HG02588 (cell line): ENCODE results near the gene VPS8.

Source experiments
- ATAC-seq: cut with Tn5 transposase; IDR thresholded peaks from one replicate; pipeline ENCODE4 v1.9.1; 2021; ENCODE audit warnings: mild to moderate bottlenecking, moderate library complexity; ENCODE audit not compliant: unreplicated experiment

The VPS8 gene

GRCh38 chr3:184784731-184785500, 27.1 kb upstream of the VPS8 start:
- ATAC-seq, result no peak

- ATAC-seq, result no peak
These were observed 26.1 kb upstream of the VPS8 start for GRCh38 chr3:184785890-184786279.

DNA sequence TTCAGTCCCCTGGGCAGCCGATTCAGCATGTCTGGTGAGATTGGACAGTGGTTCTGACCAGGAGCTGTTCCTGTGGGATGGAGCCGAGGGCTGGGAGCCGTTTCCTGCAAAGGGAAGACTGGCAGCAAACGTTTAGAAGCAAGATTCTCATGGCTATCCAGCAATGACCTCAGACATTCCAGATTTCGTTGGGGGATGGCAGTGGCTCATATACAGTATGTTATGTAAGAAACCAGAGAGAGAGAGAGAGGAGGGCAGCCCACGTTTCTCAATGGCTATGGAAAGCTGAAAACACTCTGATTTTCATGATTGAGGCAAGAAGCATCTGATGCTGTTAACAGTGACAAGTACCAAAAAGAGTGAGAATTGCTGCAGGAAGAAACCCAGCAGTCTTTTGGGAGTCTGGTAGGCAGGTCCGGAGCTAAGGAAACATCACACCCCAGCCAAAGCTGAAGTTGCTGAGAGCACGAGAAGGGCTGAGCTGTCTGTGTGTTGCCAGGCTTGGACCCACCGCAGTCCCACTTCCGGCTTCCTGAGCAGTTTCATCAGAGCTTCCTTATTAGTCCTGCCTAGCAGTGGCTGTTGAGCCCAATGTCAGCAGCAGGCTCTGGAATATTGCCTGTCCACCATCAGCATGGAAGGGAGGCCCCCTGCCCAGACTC, 25.6 kb upstream of the VPS8 start:
- ATAC-seq, result no peak

DNA sequence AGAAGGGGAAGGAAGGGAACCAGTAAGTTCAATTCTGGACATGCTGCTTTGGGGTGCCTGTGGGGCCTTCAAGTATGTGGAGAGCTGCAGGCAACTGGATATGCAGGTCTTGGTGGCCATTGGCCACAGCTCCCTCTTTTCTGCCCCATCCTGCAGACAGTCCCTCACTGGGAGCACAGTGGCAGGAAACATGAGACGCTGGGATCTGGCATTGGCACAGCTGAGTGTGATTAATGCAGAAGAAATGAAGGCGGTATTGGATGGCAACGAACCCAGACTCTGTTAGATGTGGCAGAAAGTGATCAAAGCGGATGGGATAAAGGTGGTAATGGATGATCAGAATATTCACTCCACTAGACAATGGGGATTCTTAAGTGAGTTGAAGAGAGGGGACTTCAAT, 23.2 kb upstream of the VPS8 start:
- ATAC-seq, result no peak

- no peak for ATAC-seq
These were observed 22.5 kb upstream of the VPS8 start for GRCh38 chr3:184789314-184789998.

DNA sequence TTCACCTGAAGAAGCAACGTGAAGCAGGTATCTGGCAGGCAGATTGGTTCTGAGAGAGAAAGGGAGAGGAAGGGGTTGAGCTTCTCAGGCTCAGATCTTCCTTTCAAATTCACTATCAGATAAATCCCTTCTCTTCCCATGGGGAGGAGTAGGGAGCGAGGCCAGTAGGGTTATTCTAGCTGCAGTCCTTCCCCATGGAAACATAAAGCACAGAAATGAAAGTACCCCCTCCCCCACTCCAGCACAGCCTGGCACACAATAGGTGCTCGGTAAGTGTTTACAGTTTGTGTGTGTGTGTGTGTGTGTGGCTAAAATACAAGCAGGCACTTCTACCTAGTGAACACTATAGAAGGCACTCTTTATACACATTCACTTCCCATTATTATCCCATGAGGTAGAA, 20.8 kb upstream of the VPS8 start:
- ATAC-seq, result no peak

GRCh38 chr3:184795522-184796190, 16.3 kb upstream of the VPS8 start:
- no peak for ATAC-seq

- ATAC-seq, result no peak
These were observed 15.4 kb upstream of the VPS8 start for GRCh38 chr3:184796551-184796950.

DNA sequence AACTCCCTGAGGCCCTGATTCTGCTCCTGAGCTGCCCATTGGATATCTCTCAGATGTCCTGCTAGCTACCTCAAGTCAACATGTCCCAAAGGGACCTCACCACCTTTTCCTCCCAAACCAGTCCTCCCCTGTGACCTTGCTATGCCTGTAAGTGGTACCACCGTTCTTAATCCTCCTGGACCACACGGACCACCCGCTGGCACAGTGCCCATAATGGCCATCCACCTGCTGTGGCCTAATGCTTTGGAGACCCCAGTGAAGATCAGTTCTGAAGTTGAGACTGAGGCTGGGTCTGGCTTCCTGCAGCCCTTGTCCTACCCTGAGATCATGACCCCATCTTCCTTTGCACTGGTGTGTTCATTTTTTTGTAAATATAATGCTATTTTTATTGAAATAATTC, 15.0 kb upstream of the VPS8 start:
- no peak for ATAC-seq

DNA sequence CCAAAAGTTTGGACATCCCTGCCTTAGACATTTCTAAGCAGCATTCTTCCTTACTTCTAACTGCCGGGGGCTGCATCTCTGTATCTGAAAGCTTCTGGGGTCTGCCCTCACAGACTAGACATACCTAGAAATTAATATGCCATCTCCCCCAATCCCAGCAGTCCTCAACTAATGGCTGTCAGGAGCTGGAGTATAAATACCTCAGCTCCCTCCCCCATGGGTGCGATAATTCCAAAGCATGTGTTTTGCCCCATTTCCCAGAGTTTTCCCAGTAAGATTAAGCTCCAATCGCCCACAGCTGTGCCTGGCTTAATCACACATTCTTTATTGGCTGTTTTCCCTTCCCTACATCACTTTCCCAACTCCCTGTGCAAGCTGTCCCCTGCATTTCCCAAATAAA, 13.8 kb upstream of the VPS8 start:
- ATAC-seq, result no peak

DNA sequence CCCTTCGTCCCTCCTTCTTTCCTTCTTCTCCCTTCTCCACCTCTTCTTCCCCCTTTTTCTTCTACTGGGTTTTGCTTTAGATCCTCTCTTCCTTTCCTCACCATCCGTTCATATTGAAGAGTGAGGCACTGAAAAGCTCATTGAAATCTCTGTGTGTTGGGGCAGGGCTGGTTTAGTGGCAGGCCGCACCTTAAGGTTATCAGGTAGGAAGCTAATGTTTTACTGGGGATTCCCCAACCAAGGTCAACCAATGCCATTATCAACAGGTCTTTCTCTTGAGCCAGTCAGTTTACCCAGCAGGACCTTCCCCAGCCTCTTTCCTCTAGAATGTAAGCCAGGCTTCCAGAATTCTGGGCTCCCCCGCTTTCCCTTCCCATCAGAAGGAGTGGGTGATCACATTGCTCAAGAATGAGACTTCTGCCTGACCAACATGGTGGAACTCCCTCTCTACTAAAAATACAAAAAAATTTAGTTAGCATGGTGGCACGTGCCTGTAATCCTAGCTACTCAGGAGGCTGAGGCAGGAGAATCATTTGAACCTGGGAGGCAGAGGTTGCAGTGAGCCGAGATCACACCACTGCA, 11.5 kb upstream of the VPS8 start:
- no peak for ATAC-seq

DNA sequence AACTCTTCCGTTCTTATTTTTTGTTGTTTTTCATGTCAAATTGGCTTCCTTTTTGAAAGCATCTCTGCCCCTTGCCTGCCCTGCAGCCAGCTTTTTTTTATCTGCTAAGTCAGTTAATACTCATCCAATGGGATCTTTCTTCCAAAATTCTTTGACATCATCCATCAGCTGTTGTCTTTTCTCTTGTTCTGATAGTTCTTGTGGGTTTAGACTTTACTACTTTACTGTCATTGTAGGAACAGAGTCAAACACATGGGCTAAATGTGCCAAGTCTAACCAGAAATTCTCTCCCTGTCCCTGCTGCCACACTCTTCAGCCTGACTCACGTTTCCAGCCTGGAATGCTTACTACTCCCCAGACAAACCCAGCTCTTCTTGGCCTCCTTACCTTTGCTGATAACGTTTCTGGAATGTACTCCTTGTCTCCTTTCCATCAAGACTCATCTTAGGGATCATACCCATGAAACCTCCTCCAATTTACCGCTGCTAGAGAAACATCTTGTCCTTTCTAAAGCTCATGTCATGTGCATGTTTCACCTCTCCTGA, 10.7 kb upstream of the VPS8 start:
- no peak for ATAC-seq

- no peak for ATAC-seq
These were observed 9.8 kb upstream of the VPS8 start for GRCh38 chr3:184802150-184802549.

DNA sequence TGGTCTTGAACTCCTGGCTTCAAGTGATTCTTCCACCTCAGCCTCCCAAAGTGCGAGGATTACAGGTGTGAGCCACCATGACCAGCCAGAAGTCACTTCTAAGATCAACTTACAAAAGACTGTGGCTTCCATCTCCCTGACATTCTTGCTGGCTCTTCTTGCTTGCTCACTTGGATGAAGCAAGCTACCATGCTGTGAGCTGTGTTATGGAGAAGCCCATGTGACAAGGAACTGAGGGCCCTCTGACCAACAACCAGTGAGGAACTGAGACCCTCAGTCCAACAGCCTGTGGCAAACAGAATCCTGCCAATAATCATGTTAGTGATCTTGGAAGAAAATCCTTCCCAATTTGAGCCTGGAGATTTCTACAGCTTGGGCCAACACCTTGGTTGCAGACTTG, 7.2 kb upstream of the VPS8 start:
- no peak for ATAC-seq

DNA sequence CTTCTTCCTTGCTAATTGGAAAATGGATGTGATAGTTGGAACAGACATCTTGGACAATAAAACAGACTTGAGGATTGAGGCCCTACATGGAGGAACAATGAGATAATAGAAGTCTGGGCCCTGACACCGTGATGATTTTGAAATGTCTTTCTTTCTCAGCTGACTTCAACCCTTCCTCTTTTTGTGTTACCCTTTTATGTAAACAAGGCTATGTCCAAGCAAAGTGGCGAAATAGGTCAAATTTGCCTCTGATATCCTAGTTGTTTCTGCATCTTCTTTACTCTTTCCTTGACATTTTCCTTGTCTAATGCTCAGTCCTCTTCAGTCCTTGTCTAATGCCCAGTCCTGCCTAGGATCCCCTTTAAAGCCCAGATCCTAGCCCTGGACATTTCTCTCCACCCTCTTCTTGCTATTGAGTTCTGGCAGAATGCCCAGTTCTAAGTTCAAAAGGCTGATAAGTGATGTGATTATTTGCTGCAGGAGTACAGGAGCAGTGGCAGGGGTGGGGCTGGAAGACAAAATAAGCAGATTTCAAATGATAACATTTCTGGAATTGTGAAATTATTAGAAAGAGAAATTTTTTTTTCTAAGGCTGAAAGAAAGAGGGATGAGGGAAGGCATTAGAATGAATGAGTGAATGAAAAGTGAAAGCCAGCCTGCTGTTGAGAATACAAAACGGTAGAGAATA, 6.5 kb upstream of the VPS8 start:
- ATAC-seq, result no peak

- no peak for ATAC-seq
These were observed 5.2 kb upstream of the VPS8 start for GRCh38 chr3:184806567-184807271.

DNA sequence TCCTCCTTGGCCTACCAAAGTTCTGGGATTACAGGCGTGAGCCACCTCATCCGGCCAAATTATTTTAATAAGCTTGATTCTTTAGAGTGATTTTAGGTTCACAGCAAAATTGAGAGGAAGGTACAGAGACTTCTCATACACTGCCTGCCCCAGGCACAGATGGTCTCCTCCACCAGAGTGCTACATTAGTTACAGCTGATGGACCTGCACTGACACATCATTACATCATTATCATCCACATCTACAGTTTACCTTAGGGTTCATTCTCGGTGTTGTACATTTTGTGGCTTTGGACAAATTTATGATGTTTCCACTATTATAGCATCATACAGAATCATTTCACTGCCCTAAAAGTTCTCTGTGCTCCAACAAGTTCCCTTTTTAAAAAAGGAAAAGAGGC, 4.4 kb upstream of the VPS8 start:
- ATAC-seq, result no peak

DNA sequence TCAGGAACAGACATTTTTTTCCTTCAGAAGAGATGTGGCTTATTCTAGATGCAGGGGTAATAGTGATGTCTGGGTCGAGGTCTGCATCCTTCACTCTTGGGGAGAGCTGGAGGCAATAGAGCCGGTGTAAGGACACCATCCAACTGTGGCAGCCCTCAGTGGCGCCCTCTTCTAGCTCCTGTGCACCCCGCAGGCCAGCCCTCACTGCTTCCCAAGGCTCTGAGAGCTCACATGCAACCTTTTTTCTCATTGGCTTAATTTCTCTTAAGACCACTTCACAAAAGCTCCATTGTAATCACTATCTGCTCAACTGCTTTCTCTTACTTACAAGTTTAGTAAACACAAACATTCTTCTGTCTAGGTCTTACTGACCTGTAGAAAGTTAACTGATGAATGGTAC, 3.9 kb upstream of the VPS8 start:
- ATAC-seq, result no peak

GRCh38 chr3:184810146-184810545, 1.8 kb upstream of the VPS8 start:
- no peak for ATAC-seq

- ATAC-seq, result no peak
These were observed 932 bp upstream of the VPS8 start for GRCh38 chr3:184811034-184811433.
